HepG2 (cell line): Measurements from ENCODE around the gene CTNNA1. TPM values are rescaled to one million over a fixed set of nuclear protein-coding genes. Genes with fewer than 3 reads are reported as not detected.

Experiments
- ATAC-seq: fragments of 200-7000 bp; cut with Tn5 transposase; 3 replicates; pipeline ENCODE4 v1.9.1; 2020; ENCODE audit warnings: mild to moderate bottlenecking, moderate library complexity
- BruUV-seq: library from RNA; stranded (reverse); fragments of 400-500 nt; replicated peaks from 2 replicates; lab custom pipeline; 2021; lab: Mats Ljungman, UMichigan
- CTCF ChIA-PET: fragments of 300-600 bp; formaldehyde crosslinking; extraction: SDS; loops from one replicate; lab custom pipeline; 2021; ENCODE audit warnings: low total read pairs, inconsistent platforms, low intra/inter-chr PET ratio; lab: Yijun Ruan, JAX
- POLR2A ChIA-PET: fragments of 350-600 bp; sonication (Branson Sonifier 250); formaldehyde crosslinking; loops from one replicate; lab custom pipeline; 2020; ENCODE audit warnings: antibody characterized with exemption, inconsistent platforms; lab: Yijun Ruan, JAX
- DNase-seq: peaks from one replicate; pipeline ENCODE4 v3.0.0-alpha.2; 2015; ENCODE audit warnings: low spot score
- FAIRE-seq: peaks from 3 replicates; lab custom pipeline; 2011; peaks lifted over from hg19 to GRCh38; lab: Jason Lieb, UNC
- H2AFZ ChIP-seq: one replicate; pipeline ENCODE4 v1.6.1; 2011; ENCODE audit warnings: low read length, inconsistent platforms
- H3K27ac ChIP-seq: fragments of 300-600 bp; 3 replicates; pipeline ENCODE4 v1.8.0; 2011; ENCODE audit warnings: mixed run types, mild to moderate bottlenecking, mixed read lengths, low read length, inconsistent platforms; ENCODE audit not compliant: insufficient read depth; ENCODE audit errors: extremely low read length
- H3K27me3 ChIP-seq, 2 experiments: fragments of 200-600 bp in 1 of 2; 2 replicates in 1 of 2; 3 replicates in 1 of 2; pipeline versions ENCODE4 v1.6.0 to v1.8.0; 2011; ENCODE audit warnings: low read length in 2 of 2, mild to moderate bottlenecking in 2 of 2, moderate library complexity in 2 of 2, inconsistent platforms in 1 of 2; ENCODE audit not compliant: insufficient read depth in 2 of 2, control insufficient read depth in 1 of 2
- H3K36me3 ChIP-seq, 2 experiments: fragments of 200-600 bp in 1 of 2; replicated peaks in 1 of 2; 2 replicates in 1 of 2; 3 replicates in 1 of 2; pipeline versions ENCODE4 v1.5.1 to v1.8.0; 2011; ENCODE audit warnings: low read length in 2 of 2, inconsistent platforms in 1 of 2; ENCODE audit not compliant: insufficient read depth in 2 of 2, control insufficient read depth in 1 of 2
- H3K4me1 ChIP-seq: 2 replicates; pipeline ENCODE4 v1.5.1; 2012; ENCODE audit warnings: low read length, inconsistent platforms; ENCODE audit not compliant: insufficient read depth
- H3K4me2 ChIP-seq: 2 replicates; pipeline ENCODE4 v1.6.0; 2011; ENCODE audit warnings: low read depth, low read length, inconsistent platforms
- H3K4me3 ChIP-seq, 3 experiments: fragments of 200-600 bp in 1 of 3; sonication (generic), shearing (Covaris generic) in 1 of 3; replicated peaks in 1 of 3; 2 replicates each; pipeline ENCODE4 v1.5.1; 2011 to 2016; ENCODE audit warnings: low read length in 3 of 3, inconsistent platforms in 2 of 3, low read depth in 2 of 3, mild to moderate bottlenecking in 2 of 3, control low read depth in 1 of 3, mixed read lengths in 1 of 3; ENCODE audit not compliant: insufficient read depth in 1 of 3
- H3K79me2 ChIP-seq: one replicate; pipeline ENCODE4 v1.6.1; 2011; ENCODE audit warnings: low read length, inconsistent platforms; ENCODE audit not compliant: insufficient read depth
- H3K9ac ChIP-seq: 2 replicates; pipeline ENCODE4 v1.6.0; 2011; ENCODE audit warnings: mild to moderate bottlenecking, low read depth, low read length, inconsistent platforms; ENCODE audit not compliant: insufficient read depth
- H3K9me3 ChIP-seq: 2 replicates; pipeline ENCODE4 v1.5.1; 2012; ENCODE audit warnings: mild to moderate bottlenecking, low read length
- H4K20me1 ChIP-seq: 2 replicates; pipeline ENCODE4 v1.6.0; 2011; ENCODE audit warnings: inconsistent platforms, mild to moderate bottlenecking, low read length, moderate library complexity; ENCODE audit not compliant: insufficient read depth
- BRD4 ChIP-seq: sonication (generic); formaldehyde crosslinking; IDR thresholded peaks from 2 replicates; pipeline ENCODE4 v1.4.0; 2020; ENCODE audit warnings: missing genetic modification reagents
- ELF3 ChIP-seq: IDR thresholded peaks from 2 replicates; pipeline ENCODE4 v1.6.1; 2016; ENCODE audit warnings: missing genetic modification reagents, missing compliant biosample characterization
- FOXM1 ChIP-seq: sonication (generic); formaldehyde crosslinking; IDR thresholded peaks from 2 replicates; pipeline ENCODE4 v1.5.0; 2020; ENCODE audit warnings: missing genetic modification reagents
- JUNB ChIP-seq: sonication (generic); formaldehyde crosslinking; IDR thresholded peaks from 2 replicates; pipeline ENCODE4 v1.8.0; 2022; ENCODE audit warnings: missing genetic modification reagents, mild to moderate bottlenecking, borderline replicate concordance
- KMT2B ChIP-seq: IDR thresholded peaks from 2 replicates; pipeline ENCODE4 v1.6.1; 2016; ENCODE audit warnings: missing genetic modification reagents, missing compliant biosample characterization
- MXD1 ChIP-seq: sonication (generic); formaldehyde crosslinking; IDR thresholded peaks from 2 replicates; pipeline ENCODE4 v1.4.0; 2020; ENCODE audit warnings: mild to moderate bottlenecking, missing genetic modification reagents
- NR2F2 ChIP-seq: IDR thresholded peaks from 2 replicates; pipeline ENCODE4 v1.6.1; 2012; ENCODE audit warnings: low read depth, inconsistent platforms, borderline replicate concordance
- PHF20 ChIP-seq: sonication (generic); formaldehyde crosslinking; IDR thresholded peaks from 2 replicates; pipeline ENCODE4 v1.5.0; 2020; ENCODE audit warnings: mild to moderate bottlenecking, missing genetic modification reagents
- PITX1 ChIP-seq: sonication (generic); formaldehyde crosslinking; IDR thresholded peaks from 2 replicates; pipeline ENCODE4 v1.5.1; 2020; ENCODE audit warnings: mild to moderate bottlenecking, missing genetic modification reagents
- RFXANK ChIP-seq: IDR thresholded peaks from 2 replicates; pipeline ENCODE4 v1.6.1; 2016
- ZBTB2 ChIP-seq: sonication (generic); formaldehyde crosslinking; IDR thresholded peaks from 2 replicates; pipeline ENCODE4 v1.8.0; 2022; ENCODE audit warnings: low read depth, missing genetic modification reagents
- ZBTB33 ChIP-seq: sonication (generic); formaldehyde crosslinking; IDR thresholded peaks from 2 replicates; pipeline ENCODE4 v1.4.0; 2020; ENCODE audit warnings: missing genetic modification reagents
- ZNF24 ChIP-seq: fragments of 450-650 bp; IDR thresholded peaks from 2 replicates; pipeline ENCODE4 v1.6.1; 2017; ENCODE audit warnings: antibody characterized with exemption, mild to moderate bottlenecking
- ZNF496 ChIP-seq: sonication (generic); formaldehyde crosslinking; IDR thresholded peaks from 2 replicates; pipeline ENCODE4 v1.8.1; 2023; ENCODE audit warnings: mild to moderate bottlenecking, moderate library complexity, missing genetic modification reagents; ENCODE audit not compliant: insufficient replicate concordance
- WGBS: methylation state at CpG from one replicate; pipeline ENCODE4 v1.1.6; 2017; ENCODE audit warnings: low lambda C conversion rate; 5-methylcytosine and 5-hydroxymethylcytosine counted together
- in situ Hi-C: cut with HindIII; loops from 2 replicates; pipeline ENCODE4 v1.10.0; 2017; ENCODE audit warnings: low pct_unique_long_range_greater_than_20kb; ENCODE audit not compliant: extremely low pct_ligation_motif_present
- intact Hi-C: fragments of 100-400 bp; cut with micrococcal nuclease; formaldehyde crosslinking; loops from one replicate; pipeline ENCODE4 v1.10.0; 2022; ENCODE audit not compliant: unreplicated experiment
- polyA plus RNA-seq, 8 experiments: library from polyadenylated mRNA; depleted of rRNA in 3 of 8; stranded (reverse) in 7 of 8; unstranded in 1 of 8; fragments of >200 nt; fragmentation: Illumina TruSeq in 4 of 8; extraction: Trizol in 4 of 8; gene quantifications; 2 replicates each; pipeline versions ENCODE4 v1.2.1 to v1.2.3, GENCODE V29; 2011 to 2016; ENCODE audit warnings: low read depth in 4 of 8, missing spikeins in 1 of 8, mixed read lengths in 1 of 8; ENCODE audit not compliant: insufficient read depth in 1 of 8
- total RNA-seq, 5 experiments: library from RNA; depleted of rRNA; stranded (reverse); fragments of >200 nt; fragmentation: Illumina TruSeq; extraction: Trizol; gene quantifications; 2 replicates each; pipeline ENCODE4 v1.2.3, GENCODE V29; 2016; ENCODE audit warnings: low read depth in 1 of 5

CTNNA1 gene
- total and polyA plus RNA-seq, 2 of the 13 experiments (the other 11 are each of a cell fraction or from before 2014, with no cell fraction given), result 66.8 to 162 TPM

GRCh38 chr5:138912093-138912492 is 158.9 kb downstream of the CTNNA1 start:
- H3K36me3 ChIP-seq, result peaks cover 4 to 54% of the 10 kb centered on the region in 2 experiments; a peak in 3 of 5 replicates
- in situ Hi-C loops, result no loop called here
- H2AFZ ChIP-seq, result no peak overlapping the region
- no peak overlapping the region for H3K4me2 ChIP-seq
- H3K4me1 ChIP-seq, result no peaks in the 10 kb centered on the region
- TF ChIP-seq KMT2B (CRISPR knock-in tag) (no peak), ZNF24 (no peak), MXD1 (CRISPR knock-in tag) (no peak), FOXM1 (no peak), JUNB (CRISPR knock-in tag) (no peak), ZNF496 (CRISPR knock-in tag) (no peak), BRD4 (CRISPR knock-in tag) (no peak), ZBTB33 (no peak), ZBTB2 (CRISPR knock-in tag) (no peak), ELF3 (no peak), PITX1 (CRISPR knock-in tag) (no peak), RFXANK (CRISPR knock-in tag) (no peak), NR2F2 (no peak), PHF20 (no peak)
- H3K4me3 ChIP-seq, result no peak overlapping the region
- H3K27me3 ChIP-seq, result no peaks in the 10 kb centered on the region; a peak in 1 of 5 replicates
- H4K20me1 ChIP-seq, result no peaks in the 10 kb centered on the region
- POLR2A ChIA-PET, result no interaction called here
- FAIRE-seq (no peak), ATAC-seq (no peak), DNase-seq (no peak)
- CTCF ChIA-PET, result no interaction called here
- intact Hi-C loops, result no loop called here
- no peaks in the 10 kb centered on the region for H3K9me3 ChIP-seq
- H3K79me2 ChIP-seq, result no peaks in the 10 kb centered on the region
- 93% methylated on average over 4 of the region's 4 CpGs for WGBS
- H3K9ac ChIP-seq, result no peak overlapping the region
- no peak overlapping the region for H3K27ac ChIP-seq
- BruUV-seq, result no TSS peak
